ENCODE data around the gene ZNF485.
"Not testable (repeated sequence)": the region's sequence is repeated elsewhere in the genome, so short reads cannot be mapped to it uniquely, and the experiment has no call there.

Gene ZNF485

GRCh38 chr10:43606323-43607198 lies at the start of gene ZNF485:
Gene ZNF485, plus strand, starts transcription at chr10:43606438. Its CDS starts 613 bp downstream, at chr10:43607051.
- peak; percentile 23 for DNase-seq

DNA sequence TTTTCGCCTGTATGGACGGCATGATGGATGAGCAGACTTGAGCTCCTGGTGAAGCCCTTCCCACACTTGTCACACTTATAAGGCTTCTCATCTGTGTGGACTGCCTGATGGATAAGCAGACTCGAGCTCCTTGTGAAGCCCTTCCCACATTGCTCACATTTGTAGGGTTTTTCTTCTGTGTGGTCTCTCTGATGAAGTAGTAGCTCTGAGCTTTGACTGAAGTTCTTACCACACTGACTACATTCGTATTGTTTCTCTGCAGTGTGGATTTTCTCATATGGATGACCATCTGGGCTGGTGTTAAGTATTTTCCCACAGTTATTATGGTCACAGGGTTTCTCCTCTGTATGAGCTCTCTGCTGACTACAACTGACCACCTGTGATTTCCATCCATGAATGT lies 49.0 kb upstream of the ZNF485 start:
- DNase-seq: no peak

- DNase-seq: no peak
Measured at GRCh38 chr10:43569681-43570080, 36.6 kb upstream of the ZNF485 start.

- no peak for DNase-seq
Measured at GRCh38 chr10:43570971-43571370, 35.3 kb upstream of the ZNF485 start.

DNA sequence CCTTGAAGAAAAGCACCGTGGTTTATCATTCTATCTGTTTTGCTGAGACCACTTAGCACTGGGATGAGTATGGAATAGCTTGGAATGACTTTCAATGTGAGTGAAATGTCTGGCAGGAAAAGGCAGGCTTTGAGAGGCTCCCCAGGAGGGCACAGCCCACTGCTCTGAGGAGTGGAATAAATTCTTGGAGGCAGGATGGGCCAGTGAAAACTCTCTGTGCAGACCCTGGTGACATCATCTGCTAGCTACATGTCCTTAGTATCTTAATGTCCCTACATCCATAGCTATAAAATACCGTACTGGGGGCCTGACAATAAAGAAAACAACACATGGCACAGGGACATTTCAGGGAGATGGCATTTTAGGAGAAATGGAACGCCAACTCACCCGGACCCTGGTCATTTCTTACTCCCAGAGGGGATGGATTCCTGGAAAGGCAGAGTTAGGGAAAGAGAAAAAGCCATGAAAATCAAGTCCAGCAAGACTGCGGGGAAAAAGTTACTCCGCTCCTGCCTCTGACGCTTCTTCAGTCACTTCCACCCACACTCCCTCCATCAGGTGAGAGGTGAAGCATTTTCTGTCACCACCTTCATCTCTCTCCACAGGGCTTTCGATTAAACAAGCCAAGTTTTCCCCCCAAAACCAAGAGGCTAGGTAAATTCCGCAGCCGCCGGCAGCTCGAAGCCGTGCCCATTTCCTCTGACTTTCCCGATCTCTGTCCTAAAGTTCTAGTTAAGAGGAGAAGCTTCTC lies 32.8 kb upstream of the ZNF485 start:
- DNase-seq: no peak

- DNase-seq: no peak
Measured at GRCh38 chr10:43574001-43574892, 32.0 kb upstream of the ZNF485 start, which contains the start of gene ZNF239. Gene ZNF239, minus strand, starts transcription at chr10:43574616. Its CDS starts 16,537 bp downstream, at chr10:43558079.

- DNase-seq: no peak
Measured at GRCh38 chr10:43574906-43575305, 31.3 kb upstream of the ZNF485 start.

DNA sequence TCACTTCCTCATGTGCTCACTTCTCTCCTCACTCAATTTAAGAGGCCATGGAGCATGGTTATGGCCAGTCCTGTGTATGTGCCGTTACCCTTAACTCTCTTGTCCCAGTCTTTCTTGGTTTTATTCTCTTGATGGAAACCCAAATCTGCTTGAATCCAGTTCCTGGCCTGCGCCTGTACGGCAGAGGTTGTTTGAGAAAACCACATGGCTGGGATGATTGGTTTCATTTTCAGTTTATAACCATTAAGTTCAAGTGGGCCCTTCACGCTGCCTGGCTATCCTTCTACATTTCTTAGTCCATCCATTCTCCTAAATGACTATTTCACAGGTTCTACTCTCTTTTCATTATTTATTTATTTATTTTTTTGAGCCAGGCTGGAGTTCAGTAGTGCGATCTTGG lies 30.2 kb upstream of the ZNF485 start:
- DNase-seq: no peak

DNA sequence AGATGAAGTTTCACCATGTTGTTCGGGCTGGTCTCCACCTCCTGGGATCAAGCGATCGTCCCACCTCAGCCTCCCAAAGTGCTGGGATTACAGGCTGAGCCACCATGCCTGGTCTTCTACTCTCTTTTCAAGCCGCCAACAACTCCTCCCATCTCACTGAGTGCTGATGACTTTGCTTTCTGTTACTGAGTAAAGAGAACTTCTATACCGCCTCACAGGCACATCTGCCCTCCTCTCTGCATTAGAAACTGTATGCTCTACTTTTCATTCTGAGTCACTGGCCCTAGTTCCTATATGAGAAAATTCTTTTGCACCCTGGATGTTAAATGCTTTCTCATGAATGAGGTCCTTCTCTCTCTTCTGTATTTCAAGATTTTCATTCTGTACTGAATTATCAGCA lies 29.7 kb upstream of the ZNF485 start:
- DNase-seq: no peak

DNA sequence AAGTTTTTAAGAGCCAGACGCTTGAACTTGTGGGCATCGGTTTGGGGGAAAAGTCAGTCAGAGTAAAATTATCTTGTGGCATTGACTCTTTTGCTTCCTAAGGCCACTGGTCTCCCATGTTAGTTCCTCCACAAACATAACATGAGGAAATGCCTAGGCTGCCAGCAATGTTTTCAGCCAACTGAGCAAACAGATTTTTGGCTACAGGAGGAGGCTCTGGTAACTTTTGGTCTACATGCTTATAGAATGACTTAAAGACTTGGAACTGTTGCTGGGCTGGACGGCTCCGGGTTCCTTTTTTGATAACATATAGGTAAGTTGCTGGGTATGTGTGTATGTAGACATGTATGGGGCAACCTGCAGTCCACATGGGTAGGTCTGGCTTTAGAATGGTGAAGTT lies 22.2 kb upstream of the ZNF485 start:
- no peak for DNase-seq

DNA sequence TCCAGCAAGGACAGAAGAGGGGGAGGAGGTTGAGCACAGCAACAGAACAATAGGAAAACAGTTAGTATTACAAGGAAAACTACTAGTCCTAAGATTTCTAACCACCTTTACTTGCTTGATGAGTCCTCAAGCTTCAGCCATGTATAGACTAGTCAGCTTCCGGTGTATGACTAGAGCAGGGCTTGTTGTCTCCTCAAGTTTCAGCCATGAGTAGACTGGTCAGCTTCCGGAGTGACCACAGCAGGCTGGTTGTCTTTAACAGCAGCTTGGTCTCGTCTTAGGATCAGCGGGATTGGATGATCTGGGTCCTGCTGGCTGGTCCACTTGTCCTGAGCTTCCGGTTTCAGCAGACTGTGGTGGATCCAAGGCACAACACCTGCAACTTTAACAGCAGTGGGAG lies 21.2 kb upstream of the ZNF485 start:
- no peak for DNase-seq

DNA sequence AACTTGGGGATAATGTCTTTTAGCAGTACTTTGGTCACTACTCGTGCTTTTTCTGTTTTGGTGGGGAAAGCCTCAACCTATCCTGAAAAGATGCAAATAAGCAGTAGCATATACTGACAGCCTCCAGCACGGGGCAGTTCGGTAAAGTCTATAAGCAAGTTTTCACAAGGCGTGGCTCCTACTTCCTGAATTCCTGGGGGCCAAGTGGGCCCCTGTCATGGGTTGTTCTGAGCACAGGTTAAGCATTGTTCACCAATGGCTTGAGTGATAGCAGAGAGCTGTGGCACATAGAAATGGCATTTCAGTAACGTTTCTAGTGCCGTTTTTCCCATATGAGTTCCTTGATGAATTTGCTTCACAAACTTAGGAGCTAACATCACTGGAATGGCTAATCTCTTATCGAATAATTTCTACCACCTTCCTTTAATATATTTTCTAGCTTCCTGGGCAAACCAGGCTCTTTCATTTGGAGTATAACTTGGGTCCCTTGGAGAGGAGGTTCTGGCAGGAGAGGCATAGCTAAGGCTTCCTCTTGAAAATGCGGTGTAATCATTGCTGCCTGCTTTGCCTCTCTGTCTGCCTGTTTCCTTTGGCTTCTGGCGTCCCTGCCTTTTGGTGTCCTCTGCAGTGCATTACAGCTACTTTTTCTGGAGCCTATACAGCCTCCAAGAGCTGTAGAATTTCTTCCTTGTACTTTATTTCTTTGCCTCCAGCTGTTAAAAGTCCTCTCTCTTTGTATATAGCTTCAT lies 20.1 kb upstream of the ZNF485 start:
- DNase-seq: no peak

DNA sequence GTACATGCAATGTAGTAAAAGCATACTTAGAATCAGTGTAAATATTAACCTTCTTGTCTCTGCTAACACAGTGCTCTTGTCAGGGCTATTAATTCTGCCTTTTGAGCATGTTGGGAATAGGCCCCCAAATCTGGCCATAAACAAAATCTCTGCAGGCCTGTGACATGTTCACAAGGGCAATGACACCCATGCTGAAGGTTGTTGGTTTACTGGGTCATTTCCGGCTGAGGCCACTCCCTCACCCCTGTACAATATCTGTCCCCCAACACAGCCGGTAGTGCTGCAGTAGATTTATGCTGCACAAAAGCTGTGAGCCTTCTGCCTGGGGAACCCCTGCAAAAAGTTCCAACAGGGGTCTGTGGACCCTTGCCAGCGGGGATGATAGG lies 19.5 kb upstream of the ZNF485 start:
- DNase-seq: not testable (repeated sequence)

- DNase-seq: no peak
Measured at GRCh38 chr10:43591303-43591904, 14.8 kb upstream of the ZNF485 start.

DNA sequence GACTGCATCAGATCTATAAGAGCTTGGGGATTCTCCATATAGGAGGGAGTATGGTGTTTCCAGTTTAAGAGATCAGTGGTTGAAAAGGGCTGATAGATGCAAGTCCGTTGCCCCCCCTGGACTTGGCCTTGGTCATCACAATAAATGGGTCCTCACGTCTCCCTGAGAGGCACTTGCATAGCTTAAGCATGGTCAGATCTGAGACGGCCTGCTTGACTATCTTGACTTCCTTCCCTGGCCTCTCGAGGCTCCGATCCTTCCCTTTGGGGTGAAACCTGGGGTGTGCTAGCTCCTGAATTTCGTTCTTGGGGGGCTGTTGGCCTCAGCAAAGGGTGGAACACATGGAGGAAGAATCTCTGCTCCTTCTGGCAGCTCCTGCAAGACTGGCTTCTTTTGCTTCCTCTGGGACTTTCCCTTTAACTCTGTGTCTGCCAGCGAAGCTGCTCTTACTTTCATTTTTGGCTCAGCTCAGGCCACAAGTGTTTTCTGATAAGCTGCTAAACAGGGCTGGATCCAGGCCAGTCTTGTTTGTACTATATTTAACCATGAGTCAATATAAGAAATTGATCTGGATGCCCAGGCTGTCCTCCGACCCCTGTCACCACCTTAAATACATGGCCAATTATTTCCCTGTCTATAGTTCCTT lies 11.2 kb upstream of the ZNF485 start:
- DNase-seq: peak; percentile 14

- no peak for DNase-seq
Measured at GRCh38 chr10:43595739-43596298, 10.4 kb upstream of the ZNF485 start.

- DNase-seq: peak; percentile 27
Measured at GRCh38 chr10:43596546-43596945, 9.7 kb upstream of the ZNF485 start.

- DNase-seq: no peak
Measured at GRCh38 chr10:43598446-43598845, 7.8 kb upstream of the ZNF485 start.

DNA sequence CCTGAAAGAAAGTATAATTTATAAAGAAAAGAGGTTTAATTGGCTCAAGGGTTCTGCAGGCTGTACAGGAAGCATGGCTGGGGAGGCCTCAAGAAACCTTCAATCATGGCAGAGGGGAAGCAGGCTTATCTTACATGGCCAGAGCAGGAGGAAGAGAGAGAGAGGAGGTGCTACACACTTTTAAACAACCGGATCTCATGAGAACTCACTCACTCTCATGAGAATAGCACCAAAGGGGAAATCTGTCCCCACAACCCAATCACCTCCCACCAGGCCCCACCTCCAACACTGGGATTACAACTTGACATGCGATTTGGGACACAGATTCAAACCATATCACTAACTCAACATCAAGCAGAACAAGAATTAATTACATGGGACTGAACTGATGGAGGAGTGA lies 6.9 kb upstream of the ZNF485 start:
- DNase-seq: no peak

GRCh38 chr10:43601576-43601975 lies 4.7 kb upstream of the ZNF485 start:
- DNase-seq: not testable (repeated sequence)

DNA sequence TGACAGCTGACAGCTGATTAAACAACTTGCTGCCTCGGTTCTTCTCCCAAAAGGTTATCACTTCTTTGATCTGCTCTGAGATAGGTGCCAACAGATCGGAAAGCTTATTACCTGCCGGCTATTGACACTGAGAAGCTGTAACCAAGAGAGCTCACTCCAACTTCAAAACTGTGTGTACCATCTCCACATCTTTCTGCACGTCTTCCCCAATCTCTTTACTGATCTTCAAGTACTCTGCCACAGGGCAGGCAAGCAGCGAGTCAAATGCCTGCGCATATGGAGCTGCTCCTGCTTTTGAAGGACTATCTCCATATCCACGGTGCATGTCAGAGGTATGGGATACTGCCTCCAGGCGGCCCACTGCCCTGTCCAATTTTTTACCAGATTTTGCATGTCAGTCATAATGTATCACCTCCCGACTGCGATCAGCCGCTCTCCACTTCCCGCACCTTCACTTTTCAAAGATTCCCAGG lies 352 bp upstream of the ZNF485 start:
- DNase-seq: no peak

All from KG1 (cell line).